Mesendoderm (in vitro differentiated cells): ENCODE data around the gene POP4.

Experiments
- DNase-seq: peaks from one replicate; pipeline ENCODE4 v3.0.0; 2013
- H2AK5ac ChIP-seq: 2 replicates; pipeline ENCODE4 v1.6.1; 2013; ENCODE audit warnings: low read length, inconsistent platforms
- H2BK120ac ChIP-seq: 2 replicates; pipeline ENCODE4 v1.6.1; 2013; ENCODE audit warnings: low read depth, mild to moderate bottlenecking, low read length, moderate library complexity, mixed read lengths
- H2BK15ac ChIP-seq: replicated peaks from 2 replicates; pipeline ENCODE4 v1.6.1; 2013; ENCODE audit warnings: low read depth, mild to moderate bottlenecking, moderate library complexity
- H2BK5ac ChIP-seq: 2 replicates; pipeline ENCODE4 v1.6.1; 2013; ENCODE audit warnings: low read length, inconsistent platforms
- H3K18ac ChIP-seq: 2 replicates; pipeline ENCODE4 v1.6.1; 2013; ENCODE audit warnings: mild to moderate bottlenecking, low read length, mixed read lengths
- H3K23ac ChIP-seq: one replicate; pipeline ENCODE4 v1.6.1; 2013; ENCODE audit warnings: low read length
- H3K27ac ChIP-seq: 2 replicates; pipeline ENCODE4 v1.5.1; 2013; ENCODE audit warnings: low read depth, mild to moderate bottlenecking, inconsistent platforms, low read length, moderate library complexity
- H3K27me3 ChIP-seq: 2 replicates; pipeline ENCODE4 v1.6.1; 2013; ENCODE audit warnings: low read length, control low read depth, mild to moderate bottlenecking, inconsistent platforms; ENCODE audit not compliant: insufficient read depth, poor library complexity
- H3K36me3 ChIP-seq: 2 replicates; pipeline ENCODE4 v1.6.1; 2013; ENCODE audit warnings: low read length, inconsistent platforms; ENCODE audit not compliant: control insufficient read depth, insufficient read depth
- H3K4ac ChIP-seq: one replicate; pipeline ENCODE4 v1.6.1; 2013; ENCODE audit warnings: low read depth, mild to moderate bottlenecking, low read length, moderate library complexity
- H3K4me1 ChIP-seq: 2 replicates; pipeline ENCODE4 v1.6.1; 2013; ENCODE audit warnings: low read depth, low read length, inconsistent platforms; ENCODE audit not compliant: control insufficient read depth
- H3K4me2 ChIP-seq: 2 replicates; pipeline ENCODE4 v1.6.1; 2013; ENCODE audit warnings: low read length
- H3K4me3 ChIP-seq: 2 replicates; pipeline ENCODE4 v1.5.1; 2013; ENCODE audit warnings: mild to moderate bottlenecking, low read length
- H3K56ac ChIP-seq: one replicate; pipeline ENCODE4 v1.6.1; 2013; ENCODE audit warnings: low read length
- H3K79me1 ChIP-seq: 2 replicates; pipeline ENCODE4 v1.6.1; 2013; ENCODE audit warnings: low read length, inconsistent platforms
- H3K79me2 ChIP-seq: 2 replicates; pipeline ENCODE4 v1.6.1; 2013; ENCODE audit warnings: mild to moderate bottlenecking, low read length; ENCODE audit not compliant: control insufficient read depth, insufficient read depth
- H3K9ac ChIP-seq: 2 replicates; pipeline ENCODE4 v1.6.1; 2013; ENCODE audit warnings: low read length, inconsistent platforms
- H4K5ac ChIP-seq: one replicate; pipeline ENCODE4 v1.6.1; 2013; ENCODE audit warnings: low read length
- H4K8ac ChIP-seq: one replicate; pipeline ENCODE4 v1.6.1; 2013; ENCODE audit warnings: low read depth, mild to moderate bottlenecking, control low read depth, low read length, moderate library complexity
- WGBS: extraction: QIAGEN DNeasy Blood & Tissue Kit; methylation state at CpG from one replicate; pipeline ENCODE4 v1.1.7; 2013; ENCODE audit warnings: low lambda C conversion rate, missing lambda C conversion rate; ENCODE audit not compliant: insufficient coverage; ENCODE audit errors: extremely low coverage; 5-methylcytosine and 5-hydroxymethylcytosine counted together

Gene POP4

DNA sequence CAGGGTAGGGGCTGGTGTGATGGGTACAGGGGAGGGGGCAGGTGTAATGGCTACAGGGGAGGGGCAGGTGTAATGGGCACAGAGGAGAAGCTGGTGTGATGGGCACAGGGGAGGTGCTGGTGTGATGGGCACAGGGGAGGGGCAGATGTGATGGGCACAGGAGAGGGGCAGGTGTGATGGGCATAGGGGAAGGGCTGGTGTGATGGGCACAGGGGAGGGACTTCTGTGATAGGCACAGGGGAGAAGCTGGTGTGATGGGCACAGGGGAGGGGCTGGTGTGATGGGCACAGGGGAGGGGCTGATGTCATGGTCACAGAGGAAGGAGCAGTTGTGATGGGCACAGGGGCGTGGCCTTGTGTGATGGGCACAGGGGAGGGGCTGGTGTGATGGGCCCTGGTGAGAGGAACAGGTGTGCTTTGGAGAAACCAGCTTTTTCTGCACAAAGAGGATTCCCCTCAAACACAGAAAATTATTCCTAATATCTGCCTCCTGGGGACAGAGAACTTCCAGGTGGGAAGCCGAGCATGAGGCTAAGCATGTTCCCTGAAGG is 38.6 kb upstream of the POP4 start:
- no peaks in the 10 kb centered on the region for H3K36me3 ChIP-seq
- no peak overlapping the region for H3K4ac ChIP-seq
- H3K18ac ChIP-seq: no peak overlapping the region
- H3K4me2 ChIP-seq: no peak overlapping the region
- H3K4me1 ChIP-seq: no peaks in the 10 kb centered on the region
- no peak overlapping the region for H3K27ac ChIP-seq
- no peak overlapping the region for H2AK5ac ChIP-seq
- no peaks in the 10 kb centered on the region for H3K79me1 ChIP-seq
- no peak overlapping the region for H4K5ac ChIP-seq
- WGBS: no CpG with 5 or more reads among the region's 2 CpGs
- H3K79me2 ChIP-seq: no peaks in the 10 kb centered on the region
- H2BK15ac ChIP-seq: no peak overlapping the region
- no peak overlapping the region for H3K23ac ChIP-seq
- DNase-seq: no peak
- no peaks in the 10 kb centered on the region for H3K27me3 ChIP-seq
- H4K8ac ChIP-seq: no peak overlapping the region
- no peak overlapping the region for H3K4me3 ChIP-seq
- no peak overlapping the region for H2BK5ac ChIP-seq
- H3K9ac ChIP-seq: no peak overlapping the region
- H3K56ac ChIP-seq: no peak overlapping the region
- no peak overlapping the region for H2BK120ac ChIP-seq

GRCh38 chr19:29568036-29569025 is 37.8 kb upstream of the POP4 start:
- no peak overlapping the region for H2BK120ac ChIP-seq
- H3K4ac ChIP-seq: no peak overlapping the region
- no peak overlapping the region for H3K23ac ChIP-seq
- H4K8ac ChIP-seq: no peak overlapping the region
- no peak overlapping the region for H2BK5ac ChIP-seq
- no peak overlapping the region for H3K4me3 ChIP-seq
- no peak overlapping the region for H3K4me2 ChIP-seq
- H3K18ac ChIP-seq: no peak overlapping the region
- WGBS: no CpG with 5 or more reads among the region's 22 CpGs
- no peaks in the 10 kb centered on the region for H3K4me1 ChIP-seq
- H2AK5ac ChIP-seq: no peak overlapping the region
- H2BK15ac ChIP-seq: no peak overlapping the region
- no peaks in the 10 kb centered on the region for H3K27me3 ChIP-seq
- H3K27ac ChIP-seq: no peak overlapping the region
- H3K79me2 ChIP-seq: no peaks in the 10 kb centered on the region
- H3K9ac ChIP-seq: no peak overlapping the region
- no peaks in the 10 kb centered on the region for H3K36me3 ChIP-seq
- no peak for DNase-seq
- H3K56ac ChIP-seq: no peak overlapping the region
- no peaks in the 10 kb centered on the region for H3K79me1 ChIP-seq
- no peak overlapping the region for H4K5ac ChIP-seq

- Histone ChIP-seq H2BK5ac (no peak overlapping the region), H3K9ac (no peak overlapping the region), H3K79me1 (no peaks in the 10 kb centered on the region), H3K4ac (no peak overlapping the region), H3K27ac (no peak overlapping the region), H2AK5ac (no peak overlapping the region), H3K36me3 (no peaks in the 10 kb centered on the region), H2BK15ac (no peak overlapping the region), H3K18ac (no peak overlapping the region), H2BK120ac (no peak overlapping the region), H3K4me1 (no peaks in the 10 kb centered on the region), H3K23ac (no peak overlapping the region), H3K4me3 (no peak overlapping the region), H3K4me2 (no peak overlapping the region), H3K56ac (no peak overlapping the region), H3K27me3 (no peaks in the 10 kb centered on the region), H4K5ac (no peak overlapping the region), H4K8ac (no peak overlapping the region), H3K79me2 (no peaks in the 10 kb centered on the region)
- no CpG with 5 or more reads among the region's 9 CpGs for WGBS
- no peak for DNase-seq
Observed at GRCh38 chr19:29569038-29569911, 36.8 kb upstream of the POP4 start.

DNA sequence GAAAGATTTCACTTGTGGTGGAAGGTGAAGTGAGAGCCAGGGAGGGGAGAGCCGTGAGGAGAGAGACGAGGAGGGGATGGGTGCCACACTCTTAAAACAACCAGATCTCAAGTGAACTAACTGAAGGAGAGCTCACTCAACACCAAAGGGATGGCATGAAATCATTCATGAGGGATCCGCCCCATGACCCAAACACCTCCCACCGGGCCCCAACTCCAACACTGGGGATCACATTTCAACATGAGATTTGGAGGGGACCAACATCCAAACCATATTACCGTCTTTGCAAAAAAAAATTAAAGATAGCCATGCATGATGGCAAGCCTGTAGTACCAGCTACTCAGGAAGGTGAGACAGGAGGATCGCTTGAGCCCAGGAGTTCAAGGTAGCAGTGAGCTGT is 34.9 kb upstream of the POP4 start:
- Histone ChIP-seq H3K79me1 (no peaks in the 10 kb centered on the region), H3K23ac (no peak overlapping the region), H3K9ac (no peak overlapping the region), H2BK5ac (no peak overlapping the region), H3K4me1 (peaks cover 6% of the 10 kb centered on the region), H3K36me3 (no peaks in the 10 kb centered on the region), H3K18ac (no peak overlapping the region), H2AK5ac (no peak overlapping the region), H2BK120ac (no peak overlapping the region), H3K56ac (no peak overlapping the region), H3K4me2 (no peak overlapping the region), H3K27ac (no peak overlapping the region), H2BK15ac (no peak overlapping the region), H4K5ac (no peak overlapping the region), H3K79me2 (no peaks in the 10 kb centered on the region), H3K4ac (no peak overlapping the region), H4K8ac (no peak overlapping the region), H3K4me3 (no peak overlapping the region), H3K27me3 (no peaks in the 10 kb centered on the region)
- WGBS: no CpG with 5 or more reads among the region's 6 CpGs
- no peak for DNase-seq

DNA sequence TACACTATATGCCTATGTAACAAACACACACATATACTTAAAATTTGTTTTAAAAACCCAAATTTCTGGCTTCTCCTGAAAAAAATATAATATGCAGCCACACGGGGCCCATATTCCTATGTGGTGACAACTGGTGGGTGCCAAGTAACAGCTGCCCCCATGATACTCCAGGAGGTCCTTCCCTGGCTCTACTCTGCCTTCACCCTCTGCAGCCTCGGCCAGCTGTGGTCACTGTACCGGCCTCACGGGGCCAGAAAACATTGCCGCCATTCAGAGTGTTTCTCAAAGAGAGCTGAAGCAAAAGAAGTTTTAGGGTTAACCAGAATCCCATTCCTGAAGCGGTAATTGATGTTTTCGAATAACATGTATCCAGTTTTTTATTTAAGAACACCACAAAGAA is 32.6 kb upstream of the POP4 start:
- H3K56ac ChIP-seq: no peak overlapping the region
- H2AK5ac ChIP-seq: no peak overlapping the region
- H3K9ac ChIP-seq: no peak overlapping the region
- no peak overlapping the region for H2BK15ac ChIP-seq
- no peaks in the 10 kb centered on the region for H3K79me2 ChIP-seq
- no peak overlapping the region for H3K4me2 ChIP-seq
- no peak overlapping the region for H4K8ac ChIP-seq
- H3K18ac ChIP-seq: no peak overlapping the region
- no peak overlapping the region for H3K4me3 ChIP-seq
- no CpG with 5 or more reads among the region's 7 CpGs for WGBS
- no peaks in the 10 kb centered on the region for H3K36me3 ChIP-seq
- H2BK5ac ChIP-seq: no peak overlapping the region
- no peak overlapping the region for H3K27ac ChIP-seq
- no peak for DNase-seq
- H4K5ac ChIP-seq: no peak overlapping the region
- peaks cover 6% of the 10 kb centered on the region for H3K4me1 ChIP-seq
- H3K79me1 ChIP-seq: no peaks in the 10 kb centered on the region
- no peaks in the 10 kb centered on the region for H3K27me3 ChIP-seq
- H2BK120ac ChIP-seq: no peak overlapping the region
- H3K23ac ChIP-seq: no peak overlapping the region
- H3K4ac ChIP-seq: no peak overlapping the region
